SK-N-SH (cell line): ENCODE data around the gene SLC25A38. TPM values are rescaled to one million over a fixed set of nuclear protein-coding genes. Genes with fewer than 3 reads are reported as not detected.

Experiments
- CTCF ChIA-PET: fragments of 300-600, 350-600 bp; formaldehyde crosslinking; extraction: SDS; loops from one replicate; lab custom pipeline; 2021; lab: Yijun Ruan, JAX
- POLR2A ChIA-PET: fragments of 350-600 bp; sonication (Branson Sonifier 250); formaldehyde crosslinking; extraction: SDS; loops from one replicate; lab custom pipeline; 2020; ENCODE audit warnings: antibody characterized with exemption, inconsistent platforms; lab: Yijun Ruan, JAX
- DNase-seq: peaks from one replicate; pipeline ENCODE4 v3.0.0; 2012
- H2AFZ ChIP-seq: fragments of 200-600 bp; sonication (generic); 2 replicates; pipeline ENCODE4 v1.8.1; 2016; ENCODE audit warnings: antibody characterized with exemption, mild to moderate bottlenecking, low read depth
- H3F3A ChIP-seq: fragments of 200-600 bp; sonication (generic); replicated peaks from 2 replicates; pipeline ENCODE3; 2016; ENCODE audit warnings: antibody characterized with exemption, mild to moderate bottlenecking; ENCODE audit not compliant: insufficient read depth
- H3K27ac ChIP-seq, 2 experiments: fragments of 200-500 bp in 1 of 2; fragments of 200-600 bp in 1 of 2; sonication (Bioruptor generic) in 1 of 2; sonication (generic), shearing (Covaris generic) in 1 of 2; 2 replicates each; pipeline versions ENCODE4 v1.5.1 to v1.6.1; 2014 to 2016; ENCODE audit warnings: low read depth in 2 of 2, inconsistent platforms in 1 of 2, low read length in 1 of 2, mild to moderate bottlenecking in 1 of 2, mixed read lengths in 1 of 2
- H3K27me3 ChIP-seq: fragments of 200-600 bp; sonication (generic), shearing (Covaris generic); 2 replicates; pipeline ENCODE4 v1.6.1; 2016; ENCODE audit warnings: mixed run types; ENCODE audit not compliant: insufficient read depth
- H3K36me3 ChIP-seq, 2 experiments: fragments of 200-500 bp in 1 of 2; fragments of 200-600 bp in 1 of 2; sonication (Bioruptor generic) in 1 of 2; sonication (generic) in 1 of 2; replicated peaks in 1 of 2; 2 replicates each; pipeline versions ENCODE3 to v1.5.1; 2014 to 2016; ENCODE audit warnings: low read length in 1 of 2, mild to moderate bottlenecking in 1 of 2; ENCODE audit not compliant: insufficient read depth in 2 of 2, control insufficient read depth in 1 of 2
- H3K4me1 ChIP-seq, 2 experiments: fragments of 200-500 bp in 1 of 2; fragments of 200-600 bp in 1 of 2; sonication (Bioruptor generic) in 1 of 2; sonication (generic), shearing (Covaris generic) in 1 of 2; 2 replicates each; pipeline versions ENCODE4 v1.5.1 to v1.6.1; 2014 to 2016; ENCODE audit warnings: low read depth in 1 of 2, low read length in 1 of 2, mixed run types in 1 of 2; ENCODE audit not compliant: insufficient read depth in 2 of 2, control insufficient read depth in 1 of 2
- H3K4me2 ChIP-seq: fragments of 200-600 bp; sonication (generic), shearing (Covaris generic); 2 replicates; pipeline ENCODE4 v1.6.1; 2017; ENCODE audit warnings: mixed run types
- H3K4me3 ChIP-seq, 2 experiments: fragments of 200-500 bp in 1 of 2; fragments of 200-600 bp in 1 of 2; sonication (Bioruptor generic) in 1 of 2; sonication (generic), shearing (Covaris generic) in 1 of 2; 2 replicates each; pipeline versions ENCODE4 v1.5.1 to v1.8.1; 2014 to 2016; ENCODE audit warnings: low read depth in 2 of 2, inconsistent platforms in 1 of 2, low read length in 1 of 2, mild to moderate bottlenecking in 1 of 2, mixed read lengths in 1 of 2, moderate library complexity in 1 of 2
- H3K79me2 ChIP-seq: fragments of 200-600 bp; sonication (generic); 2 replicates; pipeline ENCODE4 v1.8.1; 2017; ENCODE audit warnings: mild to moderate bottlenecking; ENCODE audit not compliant: insufficient read depth
- H3K9ac ChIP-seq: fragments of 200-600 bp; sonication (generic); 2 replicates; pipeline ENCODE4 v1.6.1; 2017; ENCODE audit warnings: mixed run types
- H3K9me2 ChIP-seq: fragments of 200-600 bp; sonication (generic); 2 replicates; pipeline ENCODE4 v1.6.1; 2017; ENCODE audit warnings: mixed run types
- H3K9me3 ChIP-seq: fragments of 200-600 bp; sonication (generic); 2 replicates; pipeline ENCODE4 v1.6.1; 2017; ENCODE audit warnings: mixed run types, mild to moderate bottlenecking, moderate library complexity
- H4K20me1 ChIP-seq: fragments of 200-600 bp; sonication (generic); 2 replicates; pipeline ENCODE4 v1.6.1; 2017; ENCODE audit warnings: mild to moderate bottlenecking, mixed run types; ENCODE audit not compliant: insufficient read depth
- CHD2 ChIP-seq: fragments of 150-350 bp; IDR thresholded peaks from 2 replicates; pipeline ENCODE4 v1.6.1; 2018; ENCODE audit warnings: low read length; ENCODE audit not compliant: partially characterized antibody
- EP300 ChIP-seq, 2 experiments: IDR thresholded peaks; 2 replicates each; pipeline versions ENCODE4 v1.4.0 to v1.6.1; 2012; ENCODE audit warnings: borderline replicate concordance in 1 of 2, low read depth in 1 of 2, low read length in 1 of 2
- FOXJ3 ChIP-seq: sonication (generic); formaldehyde crosslinking; IDR thresholded peaks from 2 replicates; pipeline ENCODE4 v1.5.1; 2020; ENCODE audit warnings: mild to moderate bottlenecking, missing genetic modification reagents
- GABPA ChIP-seq: IDR thresholded peaks from 2 replicates; pipeline ENCODE4 v1.4.0; 2012; ENCODE audit warnings: low read depth, mild to moderate bottlenecking
- MXI1 ChIP-seq: IDR thresholded peaks from 2 replicates; pipeline ENCODE4 v1.6.1; 2012; ENCODE audit warnings: mild to moderate bottlenecking, low read depth, low read length, improper control_type of control experiment
- NRF1 ChIP-seq: IDR thresholded peaks from 2 replicates; pipeline ENCODE4 v1.6.1; 2012; ENCODE audit warnings: low read depth, mild to moderate bottlenecking, low read length
- POLR2AphosphoS5 ChIP-seq: IDR thresholded peaks from 2 replicates; pipeline ENCODE4 v1.6.1; 2012; ENCODE audit warnings: low read depth, low read length
- RCOR1 ChIP-seq: fragments of 150-350 bp; IDR thresholded peaks from 2 replicates; pipeline ENCODE4 v1.6.1; 2017; ENCODE audit warnings: antibody characterized with exemption, low read length
- REST ChIP-seq: IDR thresholded peaks from 2 replicates; pipeline ENCODE4 v1.6.1; 2012; ENCODE audit warnings: mild to moderate bottlenecking, low read depth, low read length, moderate library complexity
- RFX5 ChIP-seq: IDR thresholded peaks from 2 replicates; pipeline ENCODE4 v1.6.1; 2012; ENCODE audit warnings: mild to moderate bottlenecking, improper control_type of control experiment, low read length
- SIN3A ChIP-seq: IDR thresholded peaks from 2 replicates; pipeline ENCODE4 v1.6.1; 2012; ENCODE audit warnings: low read depth, mild to moderate bottlenecking, low read length, moderate library complexity, borderline replicate concordance
- TAF1 ChIP-seq: IDR thresholded peaks from 2 replicates; pipeline ENCODE4 v1.6.1; 2012; ENCODE audit warnings: low read depth, mild to moderate bottlenecking, low read length, moderate library complexity, borderline replicate concordance
- USF1 ChIP-seq: IDR thresholded peaks from 2 replicates; pipeline ENCODE4 v1.4.0; 2012; ENCODE audit warnings: low read depth, borderline replicate concordance
- WGBS: methylation state at CpG from one replicate; pipeline ENCODE4 v1.1.6; 2017; ENCODE audit warnings: low lambda C conversion rate; 5-methylcytosine and 5-hydroxymethylcytosine counted together
- polyA plus RNA-seq, 3 experiments: library from polyadenylated mRNA; depleted of rRNA; stranded (reverse); fragments of >200 nt; gene quantifications; 2 replicates each; pipeline ENCODE4 v1.2.3, GENCODE V29; 2012
- TF ChIP-seq, protein P1 (sequence below): fragments of 150-350 bp; IDR thresholded peaks from 2 replicates; pipeline ENCODE4 v1.6.1; 2017; ENCODE audit warnings: antibody characterized with exemption, low read length, low read depth, borderline replicate concordance

The SLC25A38 gene
- polyA plus RNA-seq, 1 of the 3 experiments (the other 2 are of a cell fraction): 34.9 TPM

DNA sequence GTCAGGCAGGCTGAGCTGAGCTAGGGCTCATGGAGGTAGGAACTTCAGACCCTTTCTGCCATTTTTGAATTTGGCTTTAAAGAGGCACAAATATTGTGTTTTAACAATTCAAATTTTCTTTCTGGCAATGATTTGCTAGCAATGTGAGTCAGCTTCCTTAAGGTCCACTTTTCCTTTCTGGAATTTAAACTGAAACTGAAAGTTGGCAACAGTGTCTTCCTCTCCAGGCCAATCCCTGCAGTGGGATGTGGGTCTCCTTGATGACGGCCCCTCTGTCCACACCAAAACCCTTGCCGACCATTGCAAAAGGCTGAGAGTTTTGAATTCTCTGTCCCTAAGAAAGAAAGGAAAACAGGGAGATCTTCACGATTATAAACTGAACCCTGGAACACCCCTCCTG lies 50.5 kb downstream of the SLC25A38 start:
- Histone ChIP-seq H3K36me3 (no peaks in the 10 kb centered on the region), H3K9me3 (no peaks in the 10 kb centered on the region), H3K79me2 (no peaks in the 10 kb centered on the region), H3K27me3 (no peaks in the 10 kb centered on the region), H3K4me3 (no peak overlapping the region), H3F3A (no peaks in the 10 kb centered on the region), H4K20me1 (no peaks in the 10 kb centered on the region), H3K9ac (no peak overlapping the region), H3K4me1 (peaks cover 0 to 10% of the 10 kb centered on the region in 2 experiments; a peak in 1 of 4 replicates), H3K4me2 (peak overlapping the region; percentile 49), H3K27ac (no peak overlapping the region), H2AFZ (peak overlapping the region; percentile 49), H3K9me2 (no peaks in the 10 kb centered on the region)
- ChIA-PET POLR2A (interaction anchor here (1.6 kb wide), 1 partner anchor 26 kb away, joined by 4 read pairs; no protein-coding TSS in a partner anchor), CTCF (interaction anchor here (3.6 kb wide), 1 partner anchor 14 kb away, joined by 16 read pairs; no protein-coding TSS in a partner anchor)
- TF ChIP-seq NRF1: no peak
- no peak for TF ChIP-seq MXI1
- TF ChIP-seq TAF1: no peak
- no peak for TF ChIP-seq RFX5
- no peak for TF ChIP-seq POLR2AphosphoS5
- TF ChIP-seq GABPA: no peak
- TF ChIP-seq EP300 (IDR thresholded peaks at IDR 0.05; ENCODE audit: borderline replicate concordance in 1 of 2, low read depth in 1 of 2, low read length in 1 of 2): no peak
- TF ChIP-seq USF1: no peak
- no peak for TF ChIP-seq SIN3A
- no peak for TF ChIP-seq RCOR1
- no peak for TF ChIP-seq FOXJ3 (CRISPR knock-in tag)
- no peak for DNase-seq
- 77% methylated on average over 3 of the region's 3 CpGs for WGBS

- H3K4me2 ChIP-seq: no peak overlapping the region
- H4K20me1 ChIP-seq: no peaks in the 10 kb centered on the region
- 0 out of 2 replicates have a peak overlapping the region, but pooled peaks have one; percentile 46 for H2AFZ ChIP-seq
- no peaks in the 10 kb centered on the region for H3K79me2 ChIP-seq
- ChIA-PET POLR2A (interaction anchor here (1.6 kb wide), 1 partner anchor 27 kb away, joined by 4 read pairs; no protein-coding TSS in a partner anchor), CTCF (interaction anchor here (0.9 to 3.6 kb wide), 3 partner anchors 13 to 757 kb away, joined by 3 to 16 read pairs (median 3); no protein-coding TSS in a partner anchor)
- no peaks in the 10 kb centered on the region for H3K9me3 ChIP-seq
- H3K4me1 ChIP-seq: peaks cover 0 to 14% of the 10 kb centered on the region in 2 experiments; a peak in 1 of 4 replicates
- H3K27me3 ChIP-seq: no peaks in the 10 kb centered on the region
- no peaks in the 10 kb centered on the region for H3K9me2 ChIP-seq
- no peak for DNase-seq
- no peaks in the 10 kb centered on the region for H3F3A ChIP-seq
- H3K36me3 ChIP-seq: no peaks in the 10 kb centered on the region
- TF ChIP-seq FOXJ3 (CRISPR knock-in tag): no peak
- TF ChIP-seq, protein P1, sequence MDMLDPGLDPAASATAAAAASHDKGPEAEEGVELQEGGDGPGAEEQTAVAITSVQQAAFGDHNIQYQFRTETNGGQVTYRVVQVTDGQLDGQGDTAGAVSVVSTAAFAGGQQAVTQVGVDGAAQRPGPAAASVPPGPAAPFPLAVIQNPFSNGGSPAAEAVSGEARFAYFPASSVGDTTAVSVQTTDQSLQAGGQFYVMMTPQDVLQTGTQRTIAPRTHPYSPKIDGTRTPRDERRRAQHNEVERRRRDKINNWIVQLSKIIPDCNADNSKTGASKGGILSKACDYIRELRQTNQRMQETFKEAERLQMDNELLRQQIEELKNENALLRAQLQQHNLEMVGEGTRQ: no peak
- TF ChIP-seq REST: no peak
- TF ChIP-seq CHD2: no peak
- WGBS: 45% methylated on average over 2 of the region's 5 CpGs
- H3K27ac ChIP-seq: no peak overlapping the region
- no peak overlapping the region for H3K4me3 ChIP-seq
- H3K9ac ChIP-seq: no peak overlapping the region
Measured at GRCh38 chr3:39434574-39434973, 51.4 kb downstream of the SLC25A38 start.
